SK-N-SH (cell line): ENCODE measurements around the gene CSNK1D.

Experiments used
- ELF1 ChIP-seq: IDR thresholded peaks from 2 replicates; pipeline ENCODE4 v1.4.0; 2012
- FOXJ3 ChIP-seq: sonication (generic); formaldehyde crosslinking; IDR thresholded peaks from 2 replicates; pipeline ENCODE4 v1.5.1; 2020; ENCODE audit warnings: mild to moderate bottlenecking, missing genetic modification reagents
- JUND ChIP-seq: IDR thresholded peaks from 2 replicates; pipeline ENCODE4 v1.4.0; 2012
- POLR2AphosphoS5 ChIP-seq: IDR thresholded peaks from 2 replicates; pipeline ENCODE4 v1.6.1; 2012; ENCODE audit warnings: low read depth, low read length
- SIN3A ChIP-seq: IDR thresholded peaks from 2 replicates; pipeline ENCODE4 v1.6.1; 2012; ENCODE audit warnings: low read depth, mild to moderate bottlenecking, low read length, moderate library complexity, borderline replicate concordance
- SMC3 ChIP-seq: IDR thresholded peaks from 2 replicates; pipeline ENCODE4 v1.6.1; 2012; ENCODE audit warnings: low read depth, low read length, improper control_type of control experiment
- TAF1 ChIP-seq: IDR thresholded peaks from 2 replicates; pipeline ENCODE4 v1.6.1; 2012; ENCODE audit warnings: low read depth, mild to moderate bottlenecking, low read length, moderate library complexity, borderline replicate concordance
- TCF12 ChIP-seq: IDR thresholded peaks from 2 replicates; pipeline ENCODE4 v1.4.0; 2012
- TEAD4 ChIP-seq: IDR thresholded peaks from 2 replicates; pipeline ENCODE4 v1.4.0; 2012; ENCODE audit warnings: mild to moderate bottlenecking, borderline replicate concordance; ENCODE audit not compliant: insufficient read depth
- TF ChIP-seq, protein P1 (sequence below): fragments of 200-600 bp; sonication (generic); IDR thresholded peaks from 2 replicates; pipeline ENCODE4 v1.6.1; 2017; ENCODE audit warnings: antibody characterized with exemption, mild to moderate bottlenecking, moderate library complexity
- TF ChIP-seq, protein P2 (sequence below): IDR thresholded peaks from 2 replicates; pipeline ENCODE4 v1.4.0; 2012; ENCODE audit warnings: low read depth

DNA sequence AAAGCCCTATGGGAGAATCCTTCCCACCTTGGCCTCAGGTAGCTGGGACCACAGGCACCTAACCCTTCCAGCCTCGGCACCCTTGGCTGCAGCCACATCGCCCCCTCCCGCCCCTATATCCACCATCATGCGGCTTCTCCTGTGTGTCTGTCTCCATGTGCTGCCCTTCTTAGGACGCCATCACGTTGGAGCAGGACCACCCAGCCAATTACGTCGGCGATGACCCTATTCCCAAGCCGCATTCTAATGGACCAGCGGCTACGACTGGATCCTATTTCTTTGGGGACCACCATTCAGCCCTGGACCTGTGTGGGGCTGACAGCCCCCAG lies 57.6 kb downstream of the CSNK1D start:
- TF ChIP-seq ELF1 (no peak), TAF1 (no peak), TCF12 (no peak), FOXJ3 (CRISPR knock-in tag) (no peak), JUND (no peak), TEAD4 (no peak), POLR2AphosphoS5 (no peak), SIN3A (no peak), SMC3 (no peak)
- TF ChIP-seq, protein P1, sequence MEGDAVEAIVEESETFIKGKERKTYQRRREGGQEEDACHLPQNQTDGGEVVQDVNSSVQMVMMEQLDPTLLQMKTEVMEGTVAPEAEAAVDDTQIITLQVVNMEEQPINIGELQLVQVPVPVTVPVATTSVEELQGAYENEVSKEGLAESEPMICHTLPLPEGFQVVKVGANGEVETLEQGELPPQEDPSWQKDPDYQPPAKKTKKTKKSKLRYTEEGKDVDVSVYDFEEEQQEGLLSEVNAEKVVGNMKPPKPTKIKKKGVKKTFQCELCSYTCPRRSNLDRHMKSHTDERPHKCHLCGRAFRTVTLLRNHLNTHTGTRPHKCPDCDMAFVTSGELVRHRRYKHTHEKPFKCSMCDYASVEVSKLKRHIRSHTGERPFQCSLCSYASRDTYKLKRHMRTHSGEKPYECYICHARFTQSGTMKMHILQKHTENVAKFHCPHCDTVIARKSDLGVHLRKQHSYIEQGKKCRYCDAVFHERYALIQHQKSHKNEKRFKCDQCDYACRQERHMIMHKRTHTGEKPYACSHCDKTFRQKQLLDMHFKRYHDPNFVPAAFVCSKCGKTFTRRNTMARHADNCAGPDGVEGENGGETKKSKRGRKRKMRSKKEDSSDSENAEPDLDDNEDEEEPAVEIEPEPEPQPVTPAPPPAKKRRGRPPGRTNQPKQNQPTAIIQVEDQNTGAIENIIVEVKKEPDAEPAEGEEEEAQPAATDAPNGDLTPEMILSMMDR, result no peak
- TF ChIP-seq, protein P2, sequence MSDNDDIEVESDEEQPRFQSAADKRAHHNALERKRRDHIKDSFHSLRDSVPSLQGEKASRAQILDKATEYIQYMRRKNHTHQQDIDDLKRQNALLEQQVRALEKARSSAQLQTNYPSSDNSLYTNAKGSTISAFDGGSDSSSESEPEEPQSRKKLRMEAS, result no peak
